ENCODE results near the gene PLXDC2. TPM values are rescaled to one million over a fixed set of nuclear protein-coding genes. Genes with fewer than 3 reads are reported as not detected.

PLXDC2 gene
- total RNA-seq, 1 experiment from 2014 or later: under 0.01 TPM

DNA sequence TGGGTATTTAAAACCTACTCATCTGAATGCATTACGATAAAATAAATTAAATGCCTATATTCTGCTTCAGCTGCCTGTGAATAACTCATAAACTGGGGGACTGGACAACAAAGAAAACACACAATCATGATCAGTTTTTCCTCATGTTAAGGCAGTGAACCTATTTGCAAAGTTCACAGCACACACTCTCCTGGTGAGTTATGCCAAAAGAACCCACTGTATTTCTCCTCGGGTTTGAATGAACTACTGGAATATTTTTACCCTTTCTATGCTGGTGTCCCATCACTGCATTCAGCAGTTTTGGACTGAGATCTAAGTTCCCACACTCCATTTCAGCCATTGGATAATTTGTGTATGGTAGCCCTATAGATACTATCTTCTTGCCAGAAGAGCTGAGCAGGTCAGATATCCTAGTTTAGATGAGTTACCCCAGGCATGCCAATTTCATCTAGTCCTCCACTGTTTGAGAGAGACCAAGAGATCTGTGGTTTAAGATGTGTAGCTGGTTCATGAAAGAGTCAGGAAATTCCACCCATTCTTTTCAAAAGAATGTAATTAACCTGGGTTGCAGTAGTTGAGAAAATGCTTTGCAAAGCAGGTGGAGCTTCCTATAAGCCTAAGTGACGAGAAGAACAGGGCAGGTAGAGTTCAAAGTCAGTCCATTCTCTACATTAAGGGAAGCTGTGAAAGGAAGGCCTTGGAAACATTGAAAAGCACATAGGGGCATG, 101.7 kb downstream of the PLXDC2 start:
- Histone ChIP-seq H3K27me3 (peaks cover 7% of the 10 kb centered on the region; the same call in 1 of the 2 replicates), H3K9me3 (no peaks in the 10 kb centered on the region), H3K36me3 (no peaks in the 10 kb centered on the region), H3K4me3 (no peak overlapping the region)
- no peak for DNase-seq

DNA sequence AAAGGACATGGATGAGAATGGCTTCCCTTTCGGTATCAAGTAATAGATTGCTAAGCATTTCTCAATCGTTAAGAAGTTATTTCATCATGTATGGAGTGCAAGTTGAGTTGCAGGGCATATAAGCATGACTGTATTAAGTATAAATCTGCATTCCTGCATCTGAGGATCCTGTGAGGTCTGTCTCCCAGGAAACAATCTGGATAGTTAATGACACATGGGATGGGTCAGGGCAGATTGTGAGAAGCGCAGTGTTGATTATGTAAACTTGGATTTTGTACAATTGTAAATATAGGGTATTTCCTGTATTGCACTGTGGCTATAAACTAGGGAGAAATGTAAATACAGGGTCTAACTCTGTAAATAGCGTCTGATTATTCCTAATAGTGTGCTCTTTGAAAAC, 102.6 kb downstream of the PLXDC2 start:
- no peak for DNase-seq
- Histone ChIP-seq H3K9me3 (no peaks in the 10 kb centered on the region), H3K36me3 (no peaks in the 10 kb centered on the region), H3K4me3 (no peak overlapping the region), H3K27me3 (peaks cover 7% of the 10 kb centered on the region; the same call in 1 of the 2 replicates)

DNA sequence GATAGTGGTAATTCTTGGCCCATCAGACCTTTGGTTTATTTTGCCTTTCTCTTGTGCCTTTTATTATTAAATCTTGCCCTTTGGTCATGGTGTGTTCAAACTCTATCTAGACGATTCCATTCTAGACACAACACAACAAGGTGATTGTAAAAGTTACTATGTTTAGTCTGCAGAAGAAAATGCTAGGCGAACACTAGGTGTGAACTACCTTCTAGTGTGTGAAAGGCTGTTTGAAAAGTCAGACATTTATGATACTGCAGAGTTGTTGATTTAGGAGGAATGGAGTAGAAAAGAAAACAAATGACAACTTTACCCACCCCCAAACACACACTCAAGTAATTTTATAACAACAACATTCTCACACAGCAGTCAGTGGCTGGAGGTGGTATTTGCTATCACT, 103.4 kb downstream of the PLXDC2 start:
- DNase-seq: no peak
- Histone ChIP-seq H3K36me3 (no peaks in the 10 kb centered on the region), H3K4me3 (no peak overlapping the region), H3K9me3 (no peaks in the 10 kb centered on the region), H3K27me3 (peaks cover 3% of the 10 kb centered on the region; the same call in 1 of the 2 replicates)

DNA sequence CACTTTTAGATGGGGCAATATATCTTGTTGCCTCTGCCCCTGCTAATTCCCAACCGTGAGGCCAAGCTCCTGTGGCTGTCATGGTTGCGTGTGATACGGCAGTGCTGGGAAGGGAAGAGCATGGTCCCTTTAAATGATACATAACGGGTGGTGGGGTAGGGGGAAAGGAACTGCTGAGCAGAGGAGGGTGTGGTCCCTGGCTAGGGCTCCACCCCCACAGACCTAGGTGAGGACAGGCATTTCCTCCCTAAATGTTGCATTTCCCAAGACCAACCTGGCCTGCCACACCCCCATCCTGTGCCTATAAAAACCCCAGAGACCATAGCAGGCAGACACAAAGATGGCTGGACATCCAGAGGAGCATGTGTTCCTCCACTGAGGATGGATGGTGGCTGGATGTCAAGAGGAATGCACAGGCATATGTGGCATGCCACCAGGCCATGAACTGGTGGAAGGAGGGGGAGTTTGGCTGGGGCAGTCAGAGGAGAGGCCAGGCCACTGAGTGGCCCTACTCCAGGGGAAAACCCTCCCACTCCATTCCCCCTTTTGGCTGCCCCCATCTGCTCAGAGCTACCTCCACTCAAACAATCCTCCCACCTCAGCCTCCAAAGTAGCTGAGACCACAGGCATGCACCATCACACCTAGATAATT, 104.0 kb downstream of the PLXDC2 start:
- Histone ChIP-seq H3K27me3 (0 out of 2 replicates have a peak, but pooled peaks cover 3% of the 10 kb centered on the region), H3K36me3 (no peaks in the 10 kb centered on the region), H3K9me3 (no peaks in the 10 kb centered on the region), H3K4me3 (no peak overlapping the region)
- no peak for DNase-seq

DNA sequence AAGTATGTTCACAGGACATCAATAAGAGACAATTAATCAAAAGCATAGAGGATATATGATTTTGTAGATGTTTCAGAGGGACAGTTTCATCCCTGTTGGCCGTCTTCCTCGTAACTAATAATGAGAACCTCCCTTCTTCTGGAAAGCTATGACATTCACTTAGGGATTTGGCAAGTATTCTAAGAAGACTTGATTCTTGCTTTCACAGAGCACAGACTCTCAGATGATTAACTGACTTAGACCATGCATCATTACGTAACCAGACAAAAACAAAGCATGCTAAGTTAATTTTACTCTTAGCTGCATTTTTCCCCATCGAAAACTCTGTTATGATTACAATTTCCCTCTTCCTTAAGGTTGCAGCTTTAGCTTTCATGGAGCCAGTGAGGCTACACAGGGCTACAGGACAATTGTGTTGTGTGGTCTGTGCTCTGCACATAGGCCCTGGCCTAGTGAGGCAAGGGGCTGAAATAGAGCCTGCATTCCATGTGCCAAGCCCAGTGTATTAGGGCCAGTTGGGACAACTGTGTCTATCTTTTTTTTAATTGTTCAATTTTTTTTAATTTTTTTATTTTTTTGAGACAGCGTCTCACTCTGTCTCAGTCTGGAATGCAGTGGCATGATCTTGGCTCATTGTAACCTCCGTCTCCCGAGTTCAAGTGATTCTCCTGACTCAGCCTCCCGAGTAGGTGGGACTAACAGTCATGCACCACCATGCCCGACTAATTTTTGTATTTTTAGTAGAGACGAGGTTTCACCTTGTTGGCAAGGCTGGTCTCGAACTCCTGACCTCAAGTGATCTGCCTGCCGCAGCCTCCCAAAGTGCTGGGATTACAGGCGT, 105.3 kb downstream of the PLXDC2 start:
- H3K27me3 ChIP-seq: 0 out of 2 replicates have a peak, but pooled peaks cover 3% of the 10 kb centered on the region
- H3K36me3 ChIP-seq: no peaks in the 10 kb centered on the region
- DNase-seq: no peak
- no peaks in the 10 kb centered on the region for H3K9me3 ChIP-seq
- no peak overlapping the region for H3K4me3 ChIP-seq

DNA sequence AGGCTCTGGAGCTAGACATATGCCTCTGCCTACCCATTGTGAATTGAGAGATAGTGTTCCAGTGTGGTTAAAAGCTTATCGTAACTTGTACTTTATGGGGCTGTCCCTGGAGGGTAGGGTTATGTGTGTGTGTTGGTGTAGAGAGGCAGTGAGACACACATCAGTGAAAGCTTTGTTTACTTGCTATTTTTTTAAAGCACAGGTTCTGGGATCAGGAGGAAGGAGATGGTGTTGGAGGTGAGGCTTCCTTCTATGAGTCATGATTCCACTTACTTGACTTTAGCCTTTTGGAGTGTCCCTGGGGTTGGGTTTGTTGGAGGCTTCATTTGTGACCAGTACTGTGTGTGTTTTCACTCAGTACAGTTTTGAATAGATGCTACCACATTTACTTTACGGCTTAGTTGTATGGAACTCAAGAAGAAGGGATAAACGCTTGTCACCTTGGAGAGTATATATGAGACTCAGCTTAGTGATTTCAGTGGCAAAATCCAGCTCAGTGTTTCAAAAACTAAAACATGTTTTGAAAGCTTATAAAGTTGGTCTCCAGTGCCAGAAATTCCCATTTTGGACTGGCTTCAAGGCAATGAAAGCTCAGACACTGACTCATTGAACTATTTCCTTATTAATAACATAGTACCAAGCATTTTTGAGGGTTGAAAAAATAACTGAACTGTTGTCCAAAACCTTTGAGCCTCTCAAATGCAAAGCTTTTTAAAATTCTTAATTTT, 106.2 kb downstream of the PLXDC2 start:
- Histone ChIP-seq H3K9me3 (no peaks in the 10 kb centered on the region), H3K4me3 (no peak overlapping the region), H3K36me3 (no peaks in the 10 kb centered on the region), H3K27me3 (0 out of 2 replicates have a peak, but pooled peaks cover 2% of the 10 kb centered on the region)
- peak; percentile 49 for DNase-seq

DNA sequence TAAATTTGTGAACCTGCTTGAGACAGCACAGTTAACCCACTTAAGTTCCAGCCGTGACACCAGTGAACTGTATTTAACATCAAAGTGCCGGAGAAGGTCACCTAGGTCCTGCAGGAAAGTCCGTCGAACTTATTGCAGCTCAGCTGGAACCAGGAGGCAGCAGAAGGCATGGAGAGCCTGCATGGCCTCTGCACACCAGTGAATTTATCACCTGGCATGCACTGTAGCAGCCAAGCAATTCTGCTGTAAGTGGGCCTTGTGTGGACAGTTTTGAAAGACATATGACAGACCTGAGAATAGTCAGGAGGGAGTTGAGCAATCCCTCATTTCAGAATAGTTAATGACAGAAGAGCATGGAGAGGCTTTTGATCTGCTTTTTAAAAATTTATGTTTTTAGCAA, 108.8 kb downstream of the PLXDC2 start:
- H3K9me3 ChIP-seq: no peaks in the 10 kb centered on the region
- no peaks in the 10 kb centered on the region for H3K27me3 ChIP-seq
- no peaks in the 10 kb centered on the region for H3K36me3 ChIP-seq
- no peak overlapping the region for H3K4me3 ChIP-seq
- no peak for DNase-seq

DNA sequence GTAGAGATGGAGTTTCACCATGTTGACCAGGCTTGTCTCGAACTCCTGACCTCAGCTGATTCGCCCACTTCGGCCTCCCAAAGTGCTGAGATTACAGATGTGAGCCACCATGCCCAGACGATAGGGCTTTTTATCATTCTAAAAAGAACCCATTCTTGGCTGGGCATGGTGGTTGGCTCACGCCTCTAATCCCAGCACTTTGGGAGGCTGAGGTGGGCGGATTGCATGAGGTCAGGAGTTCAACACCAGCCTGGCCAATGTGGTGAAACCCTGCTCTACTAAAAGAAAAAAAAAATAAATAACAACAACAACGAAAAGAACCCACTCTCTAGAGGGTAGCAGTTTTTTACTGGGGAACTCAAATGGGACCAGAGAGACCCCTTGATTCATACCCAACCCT, 112.7 kb downstream of the PLXDC2 start:
- no peaks in the 10 kb centered on the region for H3K9me3 ChIP-seq
- no peak overlapping the region for H3K4me3 ChIP-seq
- H3K36me3 ChIP-seq: no peaks in the 10 kb centered on the region
- H3K27me3 ChIP-seq: no peaks in the 10 kb centered on the region
- peak; percentile 15 for DNase-seq

DNA sequence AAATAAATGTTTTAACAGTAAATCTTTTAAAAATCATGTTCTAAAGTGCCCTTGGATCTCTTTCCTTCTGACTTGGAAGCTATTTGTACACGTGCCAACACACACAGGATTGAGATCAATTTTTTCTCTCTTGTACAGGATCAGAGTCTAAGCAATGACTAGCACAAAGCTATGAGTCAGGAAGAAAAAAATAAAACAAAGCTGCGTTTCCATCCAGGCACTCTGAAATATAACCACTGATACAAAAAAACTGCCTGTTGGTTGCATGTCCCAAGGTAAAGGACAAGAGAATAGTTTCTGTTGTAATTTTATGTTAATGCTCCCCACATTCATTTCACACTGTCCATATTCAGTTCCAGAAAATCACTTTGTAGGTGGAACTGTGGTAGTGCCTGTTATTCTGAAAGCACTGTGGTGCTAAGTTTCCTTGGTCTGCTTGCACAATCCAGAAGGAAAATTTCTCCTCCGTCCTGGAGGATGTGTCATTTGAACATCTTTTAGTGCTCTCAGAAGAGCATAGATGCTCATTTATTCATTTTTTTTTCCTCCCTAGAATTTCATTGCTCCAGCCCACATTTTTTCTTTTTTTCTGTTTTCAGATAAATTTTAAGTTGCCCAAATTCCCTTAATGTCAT, 113.4 kb downstream of the PLXDC2 start:
- DNase-seq: peak; percentile 8
- Histone ChIP-seq H3K4me3 (no peak overlapping the region), H3K27me3 (no peaks in the 10 kb centered on the region), H3K9me3 (no peaks in the 10 kb centered on the region), H3K36me3 (no peaks in the 10 kb centered on the region)

DNA sequence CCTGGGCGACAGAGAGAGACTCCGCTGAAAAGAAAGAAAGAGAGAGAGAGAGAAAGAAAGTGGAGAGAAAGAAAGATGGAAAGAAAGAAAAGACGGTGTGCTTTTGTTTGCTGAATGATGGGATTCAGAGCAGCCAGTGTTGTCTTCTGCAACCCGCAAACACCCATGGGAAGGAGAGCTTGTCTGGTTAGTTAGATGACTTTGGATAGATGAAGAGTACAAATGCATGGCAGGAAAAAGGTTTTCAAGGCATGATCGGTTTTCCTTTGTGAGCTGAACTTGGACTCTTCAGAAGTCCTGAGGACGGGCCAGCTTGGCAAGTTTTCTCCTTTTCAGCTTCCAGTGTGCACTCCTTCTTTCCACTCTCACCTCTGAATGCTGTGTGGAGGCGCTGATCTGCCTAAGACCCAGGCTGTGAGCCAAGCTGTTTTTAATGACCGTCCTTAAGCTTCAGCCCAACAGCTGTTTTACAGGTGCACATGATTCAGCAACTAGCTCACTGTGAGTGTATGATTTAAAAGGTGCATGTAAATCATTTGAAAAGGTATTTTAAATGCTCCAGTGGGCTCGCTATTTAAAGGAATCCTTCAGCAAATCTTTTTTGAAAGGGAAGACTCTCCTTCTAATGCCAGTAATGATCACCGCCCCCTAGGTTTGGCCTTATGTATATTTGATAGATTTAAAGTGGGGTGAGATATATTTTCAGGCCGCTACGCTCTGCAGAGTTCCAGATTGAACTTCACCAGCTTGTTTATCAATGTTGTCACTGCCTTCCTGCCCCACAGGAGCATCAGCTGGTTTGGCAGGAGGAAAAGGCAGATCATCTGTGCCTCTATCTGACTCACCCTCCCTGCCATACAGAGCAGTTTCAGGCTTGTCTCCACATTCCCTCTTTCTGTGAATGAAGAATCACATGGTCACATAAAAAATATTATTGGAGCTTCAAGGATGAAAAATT, 115.0 kb downstream of the PLXDC2 start:
- H3K4me3 ChIP-seq: no peak overlapping the region
- no peaks in the 10 kb centered on the region for H3K9me3 ChIP-seq
- DNase-seq: peak; percentile 12
- H3K27me3 ChIP-seq: no peaks in the 10 kb centered on the region
- no peaks in the 10 kb centered on the region for H3K36me3 ChIP-seq

DNA sequence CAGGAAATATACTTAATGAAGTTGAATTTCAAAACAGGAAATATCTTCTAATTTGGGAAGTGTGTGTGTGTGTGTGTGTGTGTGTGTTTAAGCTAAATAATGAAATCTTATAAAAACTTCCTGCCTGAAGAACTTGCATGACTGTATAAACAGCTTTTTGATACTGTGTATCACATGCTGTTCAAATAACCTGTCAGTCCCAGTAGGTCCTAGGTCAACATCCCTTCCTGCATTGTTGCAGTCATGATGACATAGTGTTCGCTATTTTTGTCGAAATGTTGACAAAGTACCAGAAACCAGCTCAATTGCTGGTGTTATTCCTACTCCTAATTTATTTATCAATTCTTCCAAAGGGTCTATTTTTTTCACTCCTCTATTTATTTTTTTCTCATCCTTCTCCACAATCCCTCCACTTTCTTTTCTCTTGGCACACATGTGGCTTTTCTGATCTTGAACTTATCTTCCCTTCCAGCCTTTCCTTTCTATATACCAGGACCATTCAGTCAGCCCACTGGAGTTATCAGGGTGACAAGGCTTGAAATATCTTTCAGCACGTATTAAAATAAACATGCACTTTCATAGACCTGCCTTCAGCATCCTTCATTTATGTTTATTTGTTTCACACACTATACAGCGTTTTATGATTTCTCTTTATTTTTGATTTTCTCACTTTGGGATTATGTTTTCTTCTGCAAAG, 115.8 kb downstream of the PLXDC2 start:
- Histone ChIP-seq H3K9me3 (no peaks in the 10 kb centered on the region), H3K27me3 (no peaks in the 10 kb centered on the region), H3K36me3 (no peaks in the 10 kb centered on the region), H3K4me3 (no peak overlapping the region)
- DNase-seq: no peak

DNA sequence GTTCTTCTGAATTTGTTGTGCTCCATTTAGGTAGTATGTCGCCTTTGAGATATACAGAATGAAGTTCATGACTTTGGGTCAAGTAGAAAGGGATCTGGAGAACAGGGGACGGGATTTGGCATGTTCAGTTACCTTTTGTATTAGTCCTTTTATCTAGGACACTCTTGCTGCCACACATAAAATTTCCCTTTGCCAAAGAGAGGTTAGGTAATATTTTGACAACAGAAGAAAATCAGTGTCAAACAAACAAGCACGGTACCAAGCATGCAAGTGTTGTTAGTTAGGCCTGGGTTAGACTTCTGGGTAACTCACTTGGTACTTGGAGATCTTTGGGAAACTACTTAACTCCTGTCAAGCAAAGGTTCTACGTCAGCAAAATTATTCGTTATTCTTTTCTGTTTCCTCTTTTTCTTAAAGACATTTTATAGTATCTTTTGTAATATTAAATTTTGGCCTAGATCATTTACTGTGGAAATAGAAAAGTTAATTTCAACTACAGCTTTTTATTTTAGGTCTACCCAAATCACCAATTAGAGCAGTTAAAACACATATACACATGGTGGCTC, 116.7 kb downstream of the PLXDC2 start:
- H3K9me3 ChIP-seq: no peaks in the 10 kb centered on the region
- no peaks in the 10 kb centered on the region for H3K27me3 ChIP-seq
- DNase-seq: no peak
- H3K4me3 ChIP-seq: no peak overlapping the region
- no peaks in the 10 kb centered on the region for H3K36me3 ChIP-seq

DNA sequence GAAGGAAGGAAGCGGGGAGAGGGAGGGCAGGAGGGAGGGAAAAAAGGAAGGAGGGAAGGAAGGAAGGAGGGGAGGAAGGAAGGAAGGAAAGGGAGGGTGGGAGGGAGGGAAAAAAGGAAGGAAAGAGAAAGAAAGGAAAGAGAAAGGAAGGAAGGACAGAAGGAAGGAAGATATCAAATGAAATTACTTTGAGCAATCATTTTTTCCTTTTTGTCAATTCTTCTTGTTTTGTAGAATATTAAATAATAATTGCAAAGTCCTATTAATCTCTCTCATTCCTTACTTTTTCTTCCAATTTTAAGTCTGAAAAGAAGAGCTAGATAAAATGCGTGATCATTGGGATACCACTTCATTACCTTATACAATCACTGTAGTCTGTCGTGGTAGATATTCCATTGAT, 117.5 kb downstream of the PLXDC2 start:
- Histone ChIP-seq H3K27me3 (no peaks in the 10 kb centered on the region), H3K4me3 (no peak overlapping the region), H3K36me3 (no peaks in the 10 kb centered on the region), H3K9me3 (no peaks in the 10 kb centered on the region)
- no peak for DNase-seq

DNA sequence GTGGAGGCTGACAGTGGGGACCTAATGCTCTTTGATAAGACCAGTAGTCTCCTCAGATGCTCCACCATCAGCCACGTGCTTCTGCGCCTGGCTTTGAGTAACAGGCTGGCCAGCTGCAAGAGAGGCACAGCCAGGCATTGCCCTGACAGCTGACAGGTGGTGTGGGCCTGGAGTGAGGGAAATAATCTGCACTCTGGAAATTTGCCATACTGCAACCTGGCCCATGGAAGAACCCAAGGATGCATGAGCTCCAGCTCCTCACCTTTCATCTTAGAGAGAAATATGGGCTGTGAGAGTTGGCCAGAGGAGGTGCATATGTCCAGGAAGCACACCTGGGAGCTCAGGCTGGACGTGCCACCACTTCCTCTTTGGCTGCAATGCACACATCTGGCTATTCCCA, 118.9 kb downstream of the PLXDC2 start:
- Histone ChIP-seq H3K9me3 (no peaks in the 10 kb centered on the region), H3K36me3 (no peaks in the 10 kb centered on the region), H3K27me3 (no peaks in the 10 kb centered on the region)

More for the DNA sequence above, 118.9 kb downstream of the PLXDC2 start:
- H3K4me3 ChIP-seq: no peak overlapping the region
- DNase-seq: no peak

All from MG63 (cell line).